GM13977 (cell line): ENCODE results near the gene RAB18.
"Not testable (repeated sequence)": the region's sequence is repeated elsewhere in the genome, so short reads cannot be mapped to it uniquely, and the experiment has no call there.

Experiments
- DNase-seq: peaks from one replicate; pipeline ENCODE4 v3.0.0; 2012; ENCODE audit warnings: low spot score
- CTCF ChIP-seq: IDR thresholded peaks from 2 replicates; pipeline ENCODE4 v1.5.1; 2012; ENCODE audit warnings: mild to moderate bottlenecking, control low read depth; ENCODE audit not compliant: insufficient read depth; ENCODE audit errors: extremely low read depth, missing control alignments
- in situ Hi-C: fragments of 300-500 bp; cut with MboI; formaldehyde crosslinking; loops from one replicate; pipeline ENCODE4 v1.12.0; 2022; ENCODE audit warnings: low sequenced_read_pairs, low pct_unique_long_range_greater_than_20kb, mixed read lengths, inconsistent platforms; ENCODE audit not compliant: unreplicated experiment

The RAB18 gene

DNA sequence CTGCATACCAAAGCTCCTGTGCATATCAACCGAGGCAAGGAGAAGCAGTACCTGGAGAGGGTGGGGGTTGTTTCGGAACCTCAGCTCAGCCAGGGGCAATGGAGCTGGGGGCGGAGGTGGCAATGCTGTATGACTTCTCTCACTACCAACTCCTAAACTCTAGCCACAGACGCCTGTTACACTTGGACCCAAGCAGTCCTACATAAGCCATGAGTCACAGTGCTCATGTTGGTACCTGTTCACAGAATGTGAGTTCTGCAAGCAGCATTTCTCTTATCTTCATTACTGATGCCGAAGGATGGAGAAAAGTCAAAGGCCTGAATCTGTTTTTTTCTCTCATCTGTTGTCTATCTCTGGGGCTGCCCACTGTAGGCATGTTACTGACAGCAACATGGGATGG is 3.2 kb upstream of the RAB18 start:
- TF ChIP-seq CTCF, result no peak
- in situ Hi-C loops, result no loop called here
- no peak for DNase-seq

DNA sequence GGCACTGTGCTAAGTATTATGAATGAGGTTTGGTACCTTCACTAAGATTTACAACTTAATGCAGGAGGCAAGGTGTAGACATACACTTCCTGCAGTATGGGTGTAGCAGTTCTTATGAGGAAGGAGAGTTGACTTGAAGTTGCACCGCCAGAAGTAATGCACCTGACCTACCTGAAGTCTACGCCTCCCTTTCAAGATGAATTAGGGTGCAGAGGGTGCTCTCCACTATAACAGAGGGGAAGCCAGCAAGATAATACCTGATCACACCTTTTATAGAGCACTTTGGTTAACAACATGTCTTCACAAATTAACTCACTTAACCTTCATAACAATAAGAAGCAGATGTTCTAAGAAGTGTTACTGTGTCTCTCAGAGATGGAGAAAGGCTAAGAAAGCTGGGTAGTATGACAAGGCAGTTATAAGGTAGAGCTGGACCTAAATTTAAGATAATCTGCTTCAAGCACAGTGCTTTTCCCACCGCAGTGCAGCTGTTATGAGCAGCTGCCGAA is 552 bp upstream of the RAB18 start:
- no peak for DNase-seq
- TF ChIP-seq CTCF, result no peak
- in situ Hi-C loops, result no loop called here

DNA sequence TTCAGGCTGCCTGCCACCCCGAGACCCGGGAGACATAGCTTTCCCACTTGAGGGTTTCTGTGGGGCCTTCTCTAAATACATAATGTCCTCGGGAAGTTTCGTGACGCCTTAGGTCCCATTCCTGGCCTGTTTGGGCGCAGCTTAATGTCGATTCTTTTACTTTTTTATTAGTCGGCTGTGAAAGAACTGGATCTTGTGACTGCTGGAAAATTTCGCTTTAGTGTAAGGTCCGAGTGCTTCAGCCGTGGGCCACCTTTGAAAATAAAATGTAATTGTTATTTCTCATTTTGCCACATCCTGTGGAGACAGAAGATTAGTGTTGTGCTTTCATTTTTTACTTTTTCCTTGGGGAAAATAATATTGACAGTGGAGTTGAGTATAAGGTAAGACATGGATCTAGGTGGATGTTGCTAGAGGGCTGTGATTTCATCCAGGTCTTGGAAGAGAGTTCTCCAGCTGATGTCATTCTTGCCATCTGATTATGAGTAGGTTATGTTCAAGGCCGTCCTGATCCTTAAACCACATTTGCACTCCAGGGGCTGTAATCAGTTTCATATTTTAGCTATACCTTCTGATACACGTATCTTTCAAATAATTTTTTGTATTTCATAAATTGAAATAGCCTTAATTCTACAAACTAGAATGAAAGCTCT is 830 bp downstream of the RAB18 start:
- DNase-seq, result no peak
- in situ Hi-C loops, result no loop called here
- no peak for TF ChIP-seq CTCF

- in situ Hi-C loops, DNase-seq: not testable (repeated sequence)
Observed at GRCh38 chr10:27505537-27505936, 1.4 kb downstream of the RAB18 start.

- in situ Hi-C loops, result no loop called here
- no peak for TF ChIP-seq CTCF
- no peak for DNase-seq
Observed at GRCh38 chr10:27506280-27506679, 2.2 kb downstream of the RAB18 start.

- TF ChIP-seq CTCF, result no peak
- in situ Hi-C loops, result no loop called here
Observed at GRCh38 chr10:27512548-27512947, 8.4 kb downstream of the RAB18 start.

GRCh38 chr10:27513451-27514191 is 9.5 kb downstream of the RAB18 start:
- in situ Hi-C loops, result no loop called here
- no peak for DNase-seq
- no peak for TF ChIP-seq CTCF

More at GRCh38 chr10:27512548-27512947, 8.4 kb downstream of the RAB18 start:
- no peak for DNase-seq
